H1 (cell line): ENCODE data around the gene NRXN2. TPM values are rescaled to one million over a fixed set of nuclear protein-coding genes. Genes with fewer than 3 reads are reported as not detected.

ENCODE experiments used
- CTCF ChIA-PET: fragments of 300-600 bp; sonication (Branson Sonifier 250); formaldehyde crosslinking; loops from one replicate; lab custom pipeline; 2021; ENCODE audit not compliant: partially characterized antibody; lab: Charles Lee
- POLR2A ChIA-PET: fragments of 300-600 bp; sonication (Branson Sonifier 250); formaldehyde crosslinking; loops from one replicate; lab custom pipeline; 2021; ENCODE audit warnings: inconsistent platforms; ENCODE audit not compliant: partially characterized antibody; lab: Charles Lee
- DNase-seq, 2 experiments: peaks; one replicate each; pipeline versions ENCODE4 v3.0.0 to v3.0.0-alpha.2; 2010 to 2022; ENCODE audit warnings: low spot score in 2 of 2, low read depth in 1 of 2, mixed read lengths in 1 of 2
- FAIRE-seq: peaks from 2 replicates; lab custom pipeline; 2011; peaks lifted over from hg19 to GRCh38; lab: Jason Lieb, UNC
- H2AFZ ChIP-seq: 2 replicates; pipeline ENCODE4 v1.8.1; 2012; ENCODE audit warnings: low read length, inconsistent platforms
- H2AK5ac ChIP-seq: 2 replicates; pipeline ENCODE4 v1.6.1; 2013; ENCODE audit warnings: low read depth, low read length
- H2BK120ac ChIP-seq: replicated peaks from 2 replicates; pipeline ENCODE3; 2013; ENCODE audit warnings: low read depth, low read length, inconsistent platforms
- H2BK12ac ChIP-seq: 2 replicates; pipeline ENCODE4 v1.6.1; 2013; ENCODE audit warnings: low read depth, low read length
- H2BK15ac ChIP-seq: 2 replicates; pipeline ENCODE4 v1.6.1; 2013; ENCODE audit warnings: low read length
- H2BK20ac ChIP-seq: 2 replicates; pipeline ENCODE4 v1.6.1; 2013; ENCODE audit warnings: low read length
- H2BK5ac ChIP-seq: 2 replicates; pipeline ENCODE4 v1.6.1; 2013; ENCODE audit warnings: low read depth, low read length
- H3K14ac ChIP-seq: 2 replicates; pipeline ENCODE4 v1.6.1; 2013; ENCODE audit warnings: inconsistent platforms; ENCODE audit not compliant: insufficient read length
- H3K18ac ChIP-seq: 2 replicates; pipeline ENCODE4 v1.6.1; 2013; ENCODE audit warnings: low read length; ENCODE audit errors: extremely low read depth
- H3K23ac ChIP-seq: 2 replicates; pipeline ENCODE4 v1.6.1; 2013; ENCODE audit warnings: inconsistent platforms; ENCODE audit not compliant: insufficient read length
- H3K23me2 ChIP-seq: 2 replicates; pipeline ENCODE4 v1.6.1; 2013; ENCODE audit warnings: low read depth, low read length
- H3K27ac ChIP-seq: 2 replicates; pipeline ENCODE4 v1.6.1; 2011; ENCODE audit warnings: low read depth, low read length, inconsistent platforms
- H3K27me3 ChIP-seq, 4 experiments: replicated peaks in 1 of 4; 1 replicate in 1 of 4; 2 replicates in 3 of 4; pipeline versions ENCODE4 v1.6.1 to v1.8.1; 2011 to 2013; ENCODE audit warnings: low read length in 3 of 4, mild to moderate bottlenecking in 3 of 4, inconsistent platforms in 2 of 4, mixed read lengths in 2 of 4, moderate library complexity in 1 of 4; ENCODE audit not compliant: control insufficient read depth in 3 of 4, insufficient read depth in 3 of 4; ENCODE audit errors: extremely low read depth in 1 of 4
- H3K36me3 ChIP-seq, 4 experiments: 2 replicates each; pipeline versions ENCODE4 v1.6.1 to v1.8.1; 2011 to 2013; ENCODE audit warnings: mild to moderate bottlenecking in 4 of 4, low read length in 3 of 4, moderate library complexity in 2 of 4, control low read depth in 1 of 4, inconsistent platforms in 1 of 4; ENCODE audit not compliant: insufficient read depth in 4 of 4, control insufficient read depth in 2 of 4
- H3K4ac ChIP-seq: replicated peaks from 2 replicates; pipeline ENCODE3; 2013; ENCODE audit warnings: low read length, low read depth, mixed read lengths, inconsistent platforms; ENCODE audit not compliant: insufficient read length
- H3K4me1 ChIP-seq, 4 experiments: replicated peaks in 1 of 4; 1 replicate in 1 of 4; 2 replicates in 3 of 4; pipeline versions ENCODE4 v1.6.1 to v1.8.1; 2011 to 2013; ENCODE audit warnings: low read length in 3 of 4, inconsistent platforms in 2 of 4, mixed read lengths in 1 of 4; ENCODE audit not compliant: insufficient read depth in 4 of 4, control insufficient read depth in 3 of 4
- H3K4me2 ChIP-seq, 2 experiments: 2 replicates each; pipeline versions ENCODE4 v1.6.1 to v1.8.1; 2011 to 2013; ENCODE audit warnings: low read depth in 2 of 2, low read length in 2 of 2, control low read depth in 1 of 2, inconsistent platforms in 1 of 2, mild to moderate bottlenecking in 1 of 2; ENCODE audit not compliant: insufficient read depth in 1 of 2
- H3K4me3 ChIP-seq, 4 experiments: fragments of 200-600, 300-600 bp in 1 of 4; sonication (generic), shearing (Covaris generic), sonication (Bioruptor Twin) in 1 of 4; 2 replicates each; pipeline versions ENCODE4 v1.5.1 to v1.8.1; 2011 to 2016; ENCODE audit warnings: low read length in 4 of 4, low read depth in 3 of 4, control low read depth in 2 of 4, inconsistent platforms in 2 of 4, mild to moderate bottlenecking in 2 of 4, mixed read lengths in 1 of 4, moderate library complexity in 1 of 4; ENCODE audit not compliant: insufficient read depth in 2 of 4; ENCODE audit errors: extremely low read depth in 1 of 4
- H3K56ac ChIP-seq: replicated peaks from 2 replicates; pipeline ENCODE3; 2013; ENCODE audit warnings: low read depth, mild to moderate bottlenecking, mixed read lengths, low read length, inconsistent platforms; ENCODE audit not compliant: insufficient read length
- H3K79me1 ChIP-seq: 2 replicates; pipeline ENCODE4 v1.6.1; 2013; ENCODE audit warnings: low read depth, low read length, control low read depth
- H3K79me2 ChIP-seq, 2 experiments: 2 replicates each; pipeline versions ENCODE4 v1.6.1 to v1.8.1; 2012 to 2013; ENCODE audit warnings: low read length in 2 of 2, mild to moderate bottlenecking in 2 of 2, inconsistent platforms in 1 of 2; ENCODE audit not compliant: insufficient read depth in 2 of 2, control insufficient read depth in 1 of 2
- H3K9ac ChIP-seq, 4 experiments: replicated peaks in 1 of 4; 1 replicate in 1 of 4; 2 replicates in 3 of 4; pipeline versions ENCODE4 v1.6.1 to v1.8.1; 2011 to 2013; ENCODE audit warnings: low read depth in 3 of 4, low read length in 3 of 4, control low read depth in 2 of 4, mild to moderate bottlenecking in 2 of 4, moderate library complexity in 2 of 4, inconsistent platforms in 1 of 4; ENCODE audit errors: extremely low read depth in 1 of 4
- H3K9me3 ChIP-seq, 2 experiments: 2 replicates each; pipeline versions ENCODE4 v1.6.1 to v1.8.1; 2012 to 2013; ENCODE audit warnings: mild to moderate bottlenecking in 2 of 2, moderate library complexity in 2 of 2, control low read depth in 1 of 2, inconsistent platforms in 1 of 2, low read depth in 1 of 2, low read length in 1 of 2, mixed read lengths in 1 of 2; ENCODE audit not compliant: insufficient read depth in 2 of 2
- H4K20me1 ChIP-seq, 2 experiments: replicated peaks in 1 of 2; 2 replicates each; pipeline versions ENCODE3 to v1.8.1; 2011 to 2013; ENCODE audit warnings: inconsistent platforms in 2 of 2, low read length in 2 of 2, mild to moderate bottlenecking in 1 of 2; ENCODE audit not compliant: insufficient read depth in 2 of 2, control insufficient read depth in 1 of 2
- H4K5ac ChIP-seq: 2 replicates; pipeline ENCODE4 v1.6.1; 2013; ENCODE audit warnings: low read length, low read depth, mixed read lengths, inconsistent platforms; ENCODE audit not compliant: insufficient read length
- H4K8ac ChIP-seq: 2 replicates; pipeline ENCODE4 v1.8.0; 2013; ENCODE audit warnings: mild to moderate bottlenecking, moderate library complexity, low read length, inconsistent platforms; ENCODE audit not compliant: insufficient read depth; ENCODE audit errors: extremely low read depth
- H4K91ac ChIP-seq: replicated peaks from 2 replicates; pipeline ENCODE3; 2013; ENCODE audit warnings: low read length, mixed read lengths, inconsistent platforms; ENCODE audit not compliant: insufficient read length
- ATF3 ChIP-seq: IDR thresholded peaks from 2 replicates; pipeline ENCODE4 v1.6.1; 2011; ENCODE audit warnings: low read depth, mild to moderate bottlenecking, low read length; ENCODE audit not compliant: insufficient read depth
- CBX8 ChIP-seq: fragments of 300-800, 300-1000 bp; sonication (generic); IDR thresholded peaks from 2 replicates; pipeline ENCODE4 v1.7.1; 2016; ENCODE audit warnings: low read depth, low read length, borderline replicate concordance
- CREB1 ChIP-seq: IDR thresholded peaks from 2 replicates; pipeline ENCODE4 v1.6.1; 2012; ENCODE audit warnings: inconsistent platforms
- EP300 ChIP-seq, 2 experiments: IDR thresholded peaks; 1 replicate in 1 of 2; 2 replicates in 1 of 2; pipeline ENCODE4 v1.6.1; 2011 to 2012; ENCODE audit warnings: low read depth in 2 of 2, low read length in 2 of 2, mild to moderate bottlenecking in 2 of 2, borderline replicate concordance in 1 of 2, inconsistent platforms in 1 of 2, moderate library complexity in 1 of 2
- GTF2F1 ChIP-seq: IDR thresholded peaks from 2 replicates; pipeline ENCODE4 v1.6.1; 2012; ENCODE audit warnings: low read depth, low read length, improper control_type of control experiment, borderline replicate concordance
- RAD21 ChIP-seq, 2 experiments: IDR thresholded peaks in 1 of 2; conservative IDR thresholded peaks in 1 of 2; 2 replicates each; pipeline ENCODE4 v1.6.1; 2011; ENCODE audit warnings: low read depth in 2 of 2, low read length in 2 of 2, improper control_type of control experiment in 1 of 2, inconsistent platforms in 1 of 2, mild to moderate bottlenecking in 1 of 2, moderate library complexity in 1 of 2
- TBP ChIP-seq: IDR thresholded peaks from 2 replicates; pipeline ENCODE4 v1.6.1; 2011; ENCODE audit warnings: low read depth, low read length, improper control_type of control experiment
- TEAD4 ChIP-seq: IDR thresholded peaks from 2 replicates; pipeline ENCODE4 v1.6.1; 2012; ENCODE audit warnings: low read depth, low read length, inconsistent platforms, mixed read lengths
- WGBS, 2 experiments: shearing (Covaris generic) in 1 of 2; methylation state at CpG; one replicate each; pipeline versions ENCODE4 v1.1.6 to v1.1.7; 2013 to 2015; ENCODE audit warnings: low lambda C conversion rate in 2 of 2, mixed read lengths in 2 of 2, inconsistent platforms in 1 of 2, low coverage in 1 of 2, missing lambda C conversion rate in 1 of 2; ENCODE audit not compliant: insufficient replicate concordance in 2 of 2, insufficient coverage in 1 of 2, insufficient read length in 1 of 2; ENCODE audit errors: extremely low coverage in 1 of 2, missing lambda C conversion rate in 1 of 2; 5-methylcytosine and 5-hydroxymethylcytosine counted together
- polyA plus RNA-seq, 7 experiments: library from polyadenylated mRNA; depleted of rRNA in 3 of 7; stranded (reverse) in 5 of 7; unstranded in 2 of 7; fragments of >200 nt in 5 of 7; fragments of 200-250 nt in 2 of 7; gene quantifications; 1 replicate in 5 of 7; 2 replicates in 1 of 7; 4 replicates in 1 of 7; pipeline versions ENCODE4 v1.2.1 to v1.2.3, GENCODE V29; 2011 to 2013; ENCODE audit warnings: missing spikeins in 2 of 7, mixed read lengths in 2 of 7
- total RNA-seq: library from RNA; stranded (reverse); fragmentation: NEBNext Ultra II Directional; extraction: Animal tissue kit (Norgen Biotek cat#: 25700); gene quantifications from 2 replicates; pipeline ENCODE4 v1.2.1, GENCODE V29; 2021

The NRXN2 gene
- total and polyA plus RNA-seq, 2 of the 8 experiments (the other 6 are each of a cell fraction or from before 2014, with no cell fraction given) = 1.3 to 11.5 TPM

GRCh38 chr11:64566915-64567891, 155.8 kb downstream of the NRXN2 start:
- Histone ChIP-seq H2AK5ac (peak overlapping the region; percentile 96; the same call in 1 of the 2 replicates), H3K9ac (peak overlapping the region in 1 of 4 experiments; percentile 28; a peak in 2 of 7 replicates), H3K23ac (no peak overlapping the region), H3K27ac (peak overlapping the region; percentile 47; the same call in 1 of the 2 replicates), H2BK12ac (peak overlapping the region; percentile 100), H3K14ac (no peak overlapping the region), H4K20me1 (peaks cover 0 to 4% of the 10 kb centered on the region in 2 experiments), H4K5ac (peak overlapping the region; percentile 61), H3K4ac (peak overlapping the region; percentile 75), H3K23me2 (peaks cover 5% of the 10 kb centered on the region; the same call in 1 of the 2 replicates), H3K4me3 (peak overlapping the region in 2 of 4 experiments; percentile 10 to 53; a peak in 3 of 8 replicates), H3K18ac (peak overlapping the region; percentile 90), H3K36me3 (no peaks in the 10 kb centered on the region), H4K8ac (peak overlapping the region; percentile 90), H3K79me2 (no peaks in the 10 kb centered on the region), H3K4me2 (peak overlapping the region; percentile 70 to 80), H2BK5ac (peak overlapping the region; percentile 92; the same call in 1 of the 2 replicates), H2BK120ac (peak overlapping the region; percentile 36), H4K91ac (peak overlapping the region; percentile 45), H2BK15ac (peak overlapping the region; percentile 92), H2AFZ (peak overlapping the region; percentile 69; the same call in 1 of the 2 replicates), H2BK20ac (0 out of 2 replicates have a peak overlapping the region, but pooled peaks have one; percentile 80), H3K79me1 (no peaks in the 10 kb centered on the region), H3K9me3 (no peaks in the 10 kb centered on the region), H3K4me1 (peaks cover 0 to 32% (median 20%) of the 10 kb centered on the region in 4 experiments; a peak in 6 of 7 replicates), H3K27me3 (peaks cover 0 to 3% (median 0%) of the 10 kb centered on the region in 4 experiments; a peak in 2 of 7 replicates), H3K56ac (no peak overlapping the region)
- ChIA-PET POLR2A (interaction anchor here (0.6 to 1.7 kb wide), 14 partner anchors 30 to 250 kb away, joined by 3 to 6 read pairs (median 4); partner anchors contain the start of genes PRDX5 and TRMT112), CTCF (interaction anchor here (0.6 to 8.7 kb wide), 11 partner anchors 13 to 921 kb away, joined by 3 to 75 read pairs (median 4); no protein-coding TSS in a partner anchor)
- 82% methylated on average over 22 of the region's 30 CpGs; no CpG with 5 or more reads in 1 of the 2 experiments for WGBS, 2 experiments
- no peak for FAIRE-seq
- no peak for DNase-seq
- TF ChIP-seq CREB1 (no peak), TEAD4 (no peak), EP300 (IDR thresholded peaks at IDR 0.05; ENCODE audit: borderline replicate concordance in 1 of 2, low read depth in 2 of 2, low read length in 2 of 2) (no peak), ATF3 (no peak), TBP (no peak), CBX8 (no peak), GTF2F1 (no peak), RAD21 (IDR thresholded peaks at IDR 0.05 in 1 of 2, conservative IDR thresholded peaks at IDR 0.05 in 1 of 2; ENCODE audit: low read depth in 2 of 2, low read length in 2 of 2) (no peak)
